HepG2 (cell line): Measurements from ENCODE around the gene SIGLEC1.

Experiments
- BRCA1 ChIP-seq: sonication (generic); formaldehyde crosslinking; IDR thresholded peaks from 2 replicates; pipeline ENCODE4 v1.4.0; 2020; ENCODE audit warnings: missing genetic modification reagents
- CTCF ChIP-seq: sonication (generic); formaldehyde crosslinking; IDR thresholded peaks from 2 replicates; pipeline ENCODE4 v1.5.0; 2020; ENCODE audit warnings: mild to moderate bottlenecking, missing genetic modification reagents, moderate library complexity
- EED ChIP-seq: sonication (generic); formaldehyde crosslinking; IDR thresholded peaks from 2 replicates; pipeline ENCODE4 v1.5.0; 2020; ENCODE audit warnings: mild to moderate bottlenecking, missing genetic modification reagents

- TF ChIP-seq CTCF: no peak
- no peak for TF ChIP-seq BRCA1 (CRISPR knock-in tag)
- TF ChIP-seq EED (CRISPR knock-in tag): no peak
Observed at GRCh38 chr20:3690413-3690812, 22.0 kb downstream of the SIGLEC1 start.
